ENCODE data around the gene IQCH. TPM values are rescaled to one million over a fixed set of nuclear protein-coding genes. Genes with fewer than 3 reads are reported as not detected.

Gene IQCH
- total RNA-seq, 1 donor from 2014 or later = 1.5 TPM

GRCh38 chr15:67259379-67259778, 4.8 kb downstream of the IQCH start:
- no peaks in the 10 kb centered on the region for H3K9me3 Mint-ChIP-seq
- no peak for TF ChIP-seq CTCF (IDR thresholded peaks at IDR 0.05)
- peaks cover 5% of the 10 kb centered on the region for H3K36me3 Mint-ChIP-seq (ENCODE audit: low read depth)
- ChIA-PET CTCF (no interaction called here), POLR2A (no interaction called here)
- no peak for ATAC-seq (ENCODE audit: low read depth)
- intact Hi-C loops (cut with micrococcal nuclease) = loop anchor here (10.0 kb wide), 1 partner anchor 755 kb away; the partner anchor contains the start of genes RPL4 and ZWILCH
- H3K27ac Mint-ChIP-seq = no peak overlapping the region
- H3K27me3 Mint-ChIP-seq = no peaks in the 10 kb centered on the region
- no peak overlapping the region for H3K4me3 Mint-ChIP-seq
- DNase-seq = no peak
- H3K4me1 Mint-ChIP-seq = peaks cover 14% of the 10 kb centered on the region

GRCh38 chr15:67259806-67260205, 5.2 kb downstream of the IQCH start:
- no peak for TF ChIP-seq CTCF (IDR thresholded peaks at IDR 0.05)
- Mint-ChIP-seq H3K9me3 (no peaks in the 10 kb centered on the region), H3K4me1 (peaks cover 11% of the 10 kb centered on the region), H3K4me3 (no peak overlapping the region), H3K27ac (no peak overlapping the region), H3K36me3 (ENCODE audit: low read depth) (peaks cover 2% of the 10 kb centered on the region), H3K27me3 (no peaks in the 10 kb centered on the region)
- ChIA-PET POLR2A (no interaction called here), CTCF (no interaction called here)
- intact Hi-C loops (cut with micrococcal nuclease) = loop anchor here (10.0 kb wide), 1 partner anchor 755 kb away; the partner anchor contains the start of genes RPL4 and ZWILCH
- ATAC-seq (ENCODE audit: low read depth) (no peak), DNase-seq (no peak)

GRCh38 chr15:67266870-67267269, 12.3 kb downstream of the IQCH start:
- Mint-ChIP-seq H3K4me1 (no peaks in the 10 kb centered on the region), H3K36me3 (ENCODE audit: low read depth) (no peaks in the 10 kb centered on the region), H3K9me3 (no peaks in the 10 kb centered on the region), H3K27ac (no peak overlapping the region), H3K27me3 (peaks cover 4% of the 10 kb centered on the region), H3K4me3 (no peak overlapping the region)
- intact Hi-C loops (cut with micrococcal nuclease) = no loop called here
- no peak for TF ChIP-seq CTCF (IDR thresholded peaks at IDR 0.05)
- ATAC-seq (ENCODE audit: low read depth) (no peak), DNase-seq (no peak)
- ChIA-PET CTCF (no interaction called here), POLR2A (no interaction called here)

GRCh38 chr15:67267440-67267839, 12.9 kb downstream of the IQCH start:
- H3K27me3 Mint-ChIP-seq = peaks cover 4% of the 10 kb centered on the region
- H3K4me3 Mint-ChIP-seq = no peak overlapping the region
- intact Hi-C loops (cut with micrococcal nuclease) = no loop called here
- ATAC-seq (ENCODE audit: low read depth) (no peak), DNase-seq (no peak)
- TF ChIP-seq CTCF (IDR thresholded peaks at IDR 0.05) = no peak
- H3K9me3 Mint-ChIP-seq = peaks cover under 1% of the 10 kb centered on the region
- POLR2A ChIA-PET = no interaction called here
- CTCF ChIA-PET = no interaction called here
- H3K36me3 Mint-ChIP-seq (ENCODE audit: low read depth) = no peaks in the 10 kb centered on the region
- no peaks in the 10 kb centered on the region for H3K4me1 Mint-ChIP-seq
- no peak overlapping the region for H3K27ac Mint-ChIP-seq

- ChIA-PET CTCF (no interaction called here), POLR2A (no interaction called here)
- H3K27ac Mint-ChIP-seq = no peak overlapping the region
- intact Hi-C loops (cut with micrococcal nuclease) = no loop called here
- ATAC-seq (ENCODE audit: low read depth) = no peak
- peaks cover 3% of the 10 kb centered on the region for H3K9me3 Mint-ChIP-seq
- no peak for TF ChIP-seq CTCF (IDR thresholded peaks at IDR 0.05)
- DNase-seq = no peak
- no peaks in the 10 kb centered on the region for H3K36me3 Mint-ChIP-seq (ENCODE audit: low read depth)
- H3K4me1 Mint-ChIP-seq = no peaks in the 10 kb centered on the region
- H3K27me3 Mint-ChIP-seq = peaks cover 4% of the 10 kb centered on the region
- H3K4me3 Mint-ChIP-seq = no peak overlapping the region
Measured at GRCh38 chr15:67267951-67268941, 13.7 kb downstream of the IQCH start.

All from activated B cell treated with CpG ODN at 0.5 μM for 24 hours (primary cell).